MM.1S (cell line): ENCODE data around the gene MAGI2.

Source experiments
- DNase-seq: peaks from one replicate; pipeline ENCODE4 v3.0.0-alpha.2; 2015
- H2AFZ ChIP-seq: fragments of 300-600 bp; sonication (generic); 2 replicates; pipeline ENCODE4 v1.6.0; 2016; ENCODE audit warnings: antibody characterized with exemption, low read length
- H3F3A ChIP-seq: fragments of 300-600 bp; sonication (generic); 2 replicates; pipeline ENCODE4 v1.6.1; 2016; ENCODE audit warnings: mild to moderate bottlenecking, antibody characterized with exemption, low read length, moderate library complexity, mixed read lengths; ENCODE audit not compliant: insufficient read depth
- H3K27ac ChIP-seq: fragments of 300-600 bp; sonication (generic); 2 replicates; pipeline ENCODE4 v1.5.1; 2016; ENCODE audit warnings: mild to moderate bottlenecking, low read length
- H3K27me3 ChIP-seq: fragments of 300-600 bp; sonication (generic); replicated peaks from 2 replicates; pipeline ENCODE4 v1.6.0; 2016; ENCODE audit warnings: low read length; ENCODE audit not compliant: insufficient read depth
- H3K36me3 ChIP-seq: fragments of 300-600 bp; sonication (generic); replicated peaks from 2 replicates; pipeline ENCODE4 v1.6.1; 2016; ENCODE audit warnings: mild to moderate bottlenecking, low read length, mixed read lengths; ENCODE audit not compliant: insufficient read depth
- H3K4me1 ChIP-seq: fragments of 300-600 bp; sonication (generic); 2 replicates; pipeline ENCODE4 v1.6.1; 2016; ENCODE audit warnings: low read length, mixed read lengths
- H3K4me2 ChIP-seq: fragments of 300-600 bp; sonication (generic); 2 replicates; pipeline ENCODE4 v1.6.0; 2016; ENCODE audit warnings: low read depth, low read length
- H3K4me3 ChIP-seq: fragments of 300-600 bp; sonication (generic); 2 replicates; pipeline ENCODE4 v1.5.1; 2016; ENCODE audit warnings: low read length, mixed read lengths
- H3K79me2 ChIP-seq: fragments of 300-600 bp; sonication (generic); 2 replicates; pipeline ENCODE4 v1.6.1; 2016; ENCODE audit warnings: mixed run types, low read length, mixed read lengths
- H3K9ac ChIP-seq: fragments of 300-600 bp; sonication (generic); 2 replicates; pipeline ENCODE4 v1.6.1; 2016; ENCODE audit warnings: low read length, mixed read lengths
- H3K9me2 ChIP-seq: fragments of 300-600 bp; sonication (generic); replicated peaks from 2 replicates; pipeline ENCODE4 v1.6.1; 2016; ENCODE audit warnings: mild to moderate bottlenecking, low read length, mixed read lengths; ENCODE audit not compliant: insufficient read depth
- H3K9me3 ChIP-seq: fragments of 300-600 bp; sonication (generic); replicated peaks from 2 replicates; pipeline ENCODE4 v1.6.1; 2016; ENCODE audit warnings: mild to moderate bottlenecking, low read length, mixed read lengths; ENCODE audit not compliant: insufficient read depth
- H4K20me1 ChIP-seq: fragments of 300-600 bp; sonication (generic); 2 replicates; pipeline ENCODE4 v1.6.1; 2016; ENCODE audit warnings: mild to moderate bottlenecking, low read length, moderate library complexity, mixed read lengths; ENCODE audit not compliant: insufficient read depth
- EZH2 ChIP-seq: fragments of 300-600 bp; sonication (generic); optimal IDR thresholded peaks from 2 replicates; pipeline ENCODE3; 2017; ENCODE audit warnings: low read depth, mild to moderate bottlenecking, antibody characterized with exemption, low read length, mixed read lengths
- EZH2phosphoT487 ChIP-seq: fragments of 300-600 bp; sonication (generic); IDR thresholded peaks from 2 replicates; pipeline ENCODE4 v1.6.1; 2018; ENCODE audit warnings: antibody characterized with exemption, low read length
- TF ChIP-seq, protein P1 (sequence below): fragments of 300-600 bp; sonication (generic); IDR thresholded peaks from 2 replicates; pipeline ENCODE4 v1.5.1; 2016; ENCODE audit warnings: antibody characterized with exemption, low read length, mixed read lengths

The MAGI2 gene

DNA sequence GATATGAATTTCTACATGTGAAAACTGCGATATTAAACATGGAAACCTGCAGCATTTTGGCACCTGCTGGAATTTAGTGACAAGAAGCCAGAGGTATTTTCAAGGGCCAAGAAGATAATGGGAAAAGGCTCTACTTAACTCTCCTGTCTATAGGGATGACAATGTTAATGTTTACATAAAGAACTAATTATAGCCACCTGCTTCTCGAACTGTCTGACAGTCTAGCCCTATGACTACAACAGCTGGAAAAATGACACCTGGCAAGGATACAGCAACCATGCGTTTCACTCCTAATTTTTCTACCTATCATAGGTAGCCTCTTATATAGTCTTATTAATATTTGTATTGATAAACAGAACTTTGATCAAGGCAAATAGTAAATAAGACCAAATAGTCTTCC is 49.6 kb downstream of the MAGI2 start:
- Histone ChIP-seq H3K27ac (no peak overlapping the region), H2AFZ (no peak overlapping the region), H3F3A (no peaks in the 10 kb centered on the region), H3K9me2 (no peaks in the 10 kb centered on the region), H3K36me3 (no peaks in the 10 kb centered on the region), H4K20me1 (no peaks in the 10 kb centered on the region), H3K79me2 (no peaks in the 10 kb centered on the region), H3K27me3 (no peaks in the 10 kb centered on the region), H3K4me3 (no peak overlapping the region), H3K9ac (no peak overlapping the region), H3K9me3 (no peaks in the 10 kb centered on the region), H3K4me1 (no peaks in the 10 kb centered on the region), H3K4me2 (no peak overlapping the region)
- no peak for DNase-seq
- TF ChIP-seq, protein P1, sequence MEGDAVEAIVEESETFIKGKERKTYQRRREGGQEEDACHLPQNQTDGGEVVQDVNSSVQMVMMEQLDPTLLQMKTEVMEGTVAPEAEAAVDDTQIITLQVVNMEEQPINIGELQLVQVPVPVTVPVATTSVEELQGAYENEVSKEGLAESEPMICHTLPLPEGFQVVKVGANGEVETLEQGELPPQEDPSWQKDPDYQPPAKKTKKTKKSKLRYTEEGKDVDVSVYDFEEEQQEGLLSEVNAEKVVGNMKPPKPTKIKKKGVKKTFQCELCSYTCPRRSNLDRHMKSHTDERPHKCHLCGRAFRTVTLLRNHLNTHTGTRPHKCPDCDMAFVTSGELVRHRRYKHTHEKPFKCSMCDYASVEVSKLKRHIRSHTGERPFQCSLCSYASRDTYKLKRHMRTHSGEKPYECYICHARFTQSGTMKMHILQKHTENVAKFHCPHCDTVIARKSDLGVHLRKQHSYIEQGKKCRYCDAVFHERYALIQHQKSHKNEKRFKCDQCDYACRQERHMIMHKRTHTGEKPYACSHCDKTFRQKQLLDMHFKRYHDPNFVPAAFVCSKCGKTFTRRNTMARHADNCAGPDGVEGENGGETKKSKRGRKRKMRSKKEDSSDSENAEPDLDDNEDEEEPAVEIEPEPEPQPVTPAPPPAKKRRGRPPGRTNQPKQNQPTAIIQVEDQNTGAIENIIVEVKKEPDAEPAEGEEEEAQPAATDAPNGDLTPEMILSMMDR: no peak
- no peak for TF ChIP-seq EZH2phosphoT487
- TF ChIP-seq EZH2: no peak

DNA sequence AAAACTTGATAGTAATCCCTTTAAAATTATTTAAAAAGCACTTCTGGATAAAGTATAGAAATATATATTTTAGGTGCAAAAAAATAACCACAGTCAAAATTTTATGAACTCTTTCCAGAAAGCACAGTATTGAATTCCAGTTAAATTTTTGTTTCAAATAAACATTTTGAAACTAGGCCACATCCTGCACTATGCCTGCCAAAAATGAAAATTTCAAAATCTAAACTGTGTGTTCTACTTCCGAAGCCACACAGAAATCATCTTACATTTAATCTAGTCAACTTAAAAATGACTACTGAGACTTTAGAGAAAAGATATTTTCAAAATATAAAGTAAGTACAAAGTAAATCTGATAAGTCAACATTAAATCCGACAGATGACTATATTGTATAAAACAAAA is 50.0 kb downstream of the MAGI2 start:
- no peaks in the 10 kb centered on the region for H3K9me3 ChIP-seq
- no peak overlapping the region for H3K9ac ChIP-seq
- H3F3A ChIP-seq: no peaks in the 10 kb centered on the region
- H3K4me2 ChIP-seq: no peak overlapping the region
- TF ChIP-seq EZH2 (no peak), EZH2phosphoT487 (no peak)
- TF ChIP-seq, protein P1: no peak
- no peak overlapping the region for H3K27ac ChIP-seq
- H3K4me1 ChIP-seq: no peaks in the 10 kb centered on the region
- no peaks in the 10 kb centered on the region for H3K27me3 ChIP-seq
- no peaks in the 10 kb centered on the region for H4K20me1 ChIP-seq
- no peaks in the 10 kb centered on the region for H3K9me2 ChIP-seq
- H2AFZ ChIP-seq: no peak overlapping the region
- no peak overlapping the region for H3K4me3 ChIP-seq
- no peaks in the 10 kb centered on the region for H3K36me3 ChIP-seq
- no peak for DNase-seq
- no peaks in the 10 kb centered on the region for H3K79me2 ChIP-seq

DNA sequence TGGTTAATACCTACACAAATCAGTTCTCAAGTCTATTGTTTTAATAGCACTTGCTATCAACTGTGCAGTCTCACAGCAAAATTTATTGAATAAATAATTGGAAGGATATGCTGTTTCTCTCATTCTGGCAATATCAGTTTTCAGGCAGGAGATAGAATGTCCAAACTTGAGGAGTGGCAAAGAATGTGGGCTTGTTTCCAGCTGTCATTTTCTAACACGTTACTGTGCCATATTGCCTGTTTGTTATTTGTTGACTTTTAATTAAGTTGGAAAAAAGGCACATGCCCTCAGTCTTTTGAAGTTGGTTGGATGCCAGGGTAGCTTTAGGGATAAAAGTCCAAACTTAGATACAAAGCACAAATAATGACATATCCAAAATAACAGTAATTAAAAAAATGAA is 52.2 kb downstream of the MAGI2 start:
- Histone ChIP-seq H3K4me3 (no peak overlapping the region), H3K9me2 (no peaks in the 10 kb centered on the region), H3K9ac (no peak overlapping the region), H3K4me1 (no peaks in the 10 kb centered on the region), H3K9me3 (no peaks in the 10 kb centered on the region), H3K27ac (no peak overlapping the region), H3F3A (no peaks in the 10 kb centered on the region), H3K36me3 (no peaks in the 10 kb centered on the region), H3K4me2 (no peak overlapping the region), H3K79me2 (no peaks in the 10 kb centered on the region), H3K27me3 (no peaks in the 10 kb centered on the region), H4K20me1 (no peaks in the 10 kb centered on the region), H2AFZ (no peak overlapping the region)
- TF ChIP-seq EZH2: no peak
- TF ChIP-seq, protein P1: no peak
- no peak for TF ChIP-seq EZH2phosphoT487
- no peak for DNase-seq

DNA sequence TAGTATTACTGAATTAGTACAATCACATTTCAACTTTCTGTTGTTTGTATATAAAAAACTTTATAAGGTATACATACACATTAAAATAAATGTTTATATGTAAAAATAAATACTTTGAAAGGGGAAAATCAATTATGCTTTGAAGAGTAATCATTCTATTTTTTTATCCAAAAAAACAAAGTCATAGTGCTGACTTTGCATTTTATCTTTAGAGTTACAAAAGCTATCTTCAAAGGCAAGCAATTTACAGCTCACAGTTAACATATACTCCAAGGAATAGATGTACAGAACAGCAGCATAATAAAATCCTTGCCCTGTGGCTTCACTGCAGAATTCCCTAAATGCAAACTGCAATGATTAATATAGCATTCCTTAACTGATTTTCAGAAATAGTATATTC is 53.2 kb downstream of the MAGI2 start:
- no peaks in the 10 kb centered on the region for H3K4me1 ChIP-seq
- no peak overlapping the region for H3K4me3 ChIP-seq
- no peaks in the 10 kb centered on the region for H3K9me3 ChIP-seq
- H3K27ac ChIP-seq: no peak overlapping the region
- no peak overlapping the region for H3K9ac ChIP-seq
- TF ChIP-seq, protein P1: no peak
- TF ChIP-seq EZH2phosphoT487 (no peak), EZH2 (no peak)
- H3K4me2 ChIP-seq: no peak overlapping the region
- DNase-seq: no peak
- no peak overlapping the region for H2AFZ ChIP-seq
- H3K27me3 ChIP-seq: no peaks in the 10 kb centered on the region
- H3K9me2 ChIP-seq: no peaks in the 10 kb centered on the region
- H3K79me2 ChIP-seq: no peaks in the 10 kb centered on the region
- H3F3A ChIP-seq: no peaks in the 10 kb centered on the region
- H3K36me3 ChIP-seq: no peaks in the 10 kb centered on the region
- no peaks in the 10 kb centered on the region for H4K20me1 ChIP-seq
